ENCODE data around the gene PHETA2.

GRCh38 chr22:42070517-42071422 is 3.3 kb upstream of the PHETA2 start, which contains the start of gene NAGA:
- no peak for TF ChIP-seq GATA2 (IDR thresholded peaks at IDR 0.05; ENCODE audit: insufficient read depth, insufficient read length, low read depth, low read length)
- TF ChIP-seq, protein P1, sequence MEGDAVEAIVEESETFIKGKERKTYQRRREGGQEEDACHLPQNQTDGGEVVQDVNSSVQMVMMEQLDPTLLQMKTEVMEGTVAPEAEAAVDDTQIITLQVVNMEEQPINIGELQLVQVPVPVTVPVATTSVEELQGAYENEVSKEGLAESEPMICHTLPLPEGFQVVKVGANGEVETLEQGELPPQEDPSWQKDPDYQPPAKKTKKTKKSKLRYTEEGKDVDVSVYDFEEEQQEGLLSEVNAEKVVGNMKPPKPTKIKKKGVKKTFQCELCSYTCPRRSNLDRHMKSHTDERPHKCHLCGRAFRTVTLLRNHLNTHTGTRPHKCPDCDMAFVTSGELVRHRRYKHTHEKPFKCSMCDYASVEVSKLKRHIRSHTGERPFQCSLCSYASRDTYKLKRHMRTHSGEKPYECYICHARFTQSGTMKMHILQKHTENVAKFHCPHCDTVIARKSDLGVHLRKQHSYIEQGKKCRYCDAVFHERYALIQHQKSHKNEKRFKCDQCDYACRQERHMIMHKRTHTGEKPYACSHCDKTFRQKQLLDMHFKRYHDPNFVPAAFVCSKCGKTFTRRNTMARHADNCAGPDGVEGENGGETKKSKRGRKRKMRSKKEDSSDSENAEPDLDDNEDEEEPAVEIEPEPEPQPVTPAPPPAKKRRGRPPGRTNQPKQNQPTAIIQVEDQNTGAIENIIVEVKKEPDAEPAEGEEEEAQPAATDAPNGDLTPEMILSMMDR (IDR thresholded peaks at IDR 0.05; ENCODE audit: extremely low read depth in 1 of 2, insufficient read depth in 1 of 2, low read depth in 1 of 2, low read length in 2 of 2), result no peak
- TF ChIP-seq POLR2A (IDR thresholded peaks at IDR 0.05; ENCODE audit: low read depth, low read length), result peak; percentile 65
- TF ChIP-seq MAX (IDR thresholded peaks at IDR 0.05; ENCODE audit: insufficient read depth, insufficient read length), result peak; percentile 84
- no peak for TF ChIP-seq MYC (IDR thresholded peaks at IDR 0.05; ENCODE audit: low read depth, low read length)
- peak; percentile 79 for TF ChIP-seq POLR2AphosphoS5 (IDR thresholded peaks at IDR 0.05; ENCODE audit: insufficient read depth, low read depth, low read length)
- no peak for TF ChIP-seq EZH2 (IDR thresholded peaks at IDR 0.05; ENCODE audit: borderline replicate concordance, low read depth, low read length, severe bottlenecking)
- TF ChIP-seq FOS (IDR thresholded peaks at IDR 0.05; ENCODE audit: borderline replicate concordance, insufficient read depth, low read length), result no peak
- no peak for TF ChIP-seq JUN (IDR thresholded peaks at IDR 0.05; ENCODE audit: borderline replicate concordance, insufficient read depth, insufficient read length, low read depth)

Measured in endothelial cell of umbilical vein (primary cell).